Measurements from ENCODE around the gene APOL1. TPM values are rescaled to one million over a fixed set of nuclear protein-coding genes. Genes with fewer than 3 reads are reported as not detected.

Gene APOL1
- total and polyA plus RNA-seq, 2 donors (not counting 3 experiments of a cell fraction or from before 2014, with no cell fraction given) = 8.2 to 14.1 TPM

- Histone ChIP-seq H4K20me1 (replicated peaks; ENCODE audit: control insufficient read depth, extremely low read depth, insufficient read depth, low read length) (peaks cover under 1% of the 10 kb centered on the region), H2AFZ (ENCODE audit: low read depth, low read length) (no peak overlapping the region), H3K79me2 (ENCODE audit: control insufficient read depth, insufficient read depth, low read length) (peaks cover 69% of the 10 kb centered on the region), H3K36me3 (ENCODE audit: control insufficient read depth in 2 of 2, extremely low read depth in 1 of 2, insufficient read depth in 2 of 2, low read length in 2 of 2) (peaks cover 64 to 65% of the 10 kb centered on the region in 2 experiments), H3K9me3 (replicated peaks; ENCODE audit: control insufficient read depth, insufficient read depth, low read length) (no peaks in the 10 kb centered on the region), H3K27ac (ENCODE audit: insufficient read depth, low read depth, low read length) (peak overlapping the region; percentile 65), H3K9me1 (replicated peaks; ENCODE audit: control insufficient read depth, extremely low read depth, insufficient read depth, low read length) (no peaks in the 10 kb centered on the region), H3K4me1 (ENCODE audit: control insufficient read depth, extremely low read depth, insufficient read depth, low read length) (peaks cover 25% of the 10 kb centered on the region), H3K4me3 (replicated peaks in 1 of 3; ENCODE audit: insufficient read depth in 1 of 3, low read depth in 1 of 3, low read length in 3 of 3) (no peak overlapping the region), H3K9ac (replicated peaks; ENCODE audit: extremely low read depth, insufficient read depth, low read length) (peak overlapping the region; percentile 35), H3K27me3 (ENCODE audit: control insufficient read depth in 2 of 2, insufficient read depth in 2 of 2, low read length in 2 of 2) (no peaks in the 10 kb centered on the region), H3K4me2 (ENCODE audit: insufficient read depth, low read length) (no peak overlapping the region)
- dilution Hi-C loops (cut with MboI; ENCODE audit: extremely low pct_ligation_motif_present, low sequenced_read_pairs) (no loop called here), intact Hi-C loops (cut with micrococcal nuclease) (loop anchor here (1.0 kb wide), 1 partner anchor 14 kb away; no protein-coding TSS in a partner anchor)
- POLR2A ChIA-PET = interaction anchor here (1.2 to 1.6 kb wide), 2 partner anchors 13 to 155 kb away, joined by 3 to 4 read pairs; no protein-coding TSS in a partner anchor
- FAIRE-seq (peak; percentile 62), DNase-seq (ENCODE audit: low read depth, low spot score) (peak; percentile 86)
- CTCF ChIA-PET = interaction anchor here (1.1 to 2.7 kb wide), 4 partner anchors 14 to 172 kb away, joined by 3 to 23 read pairs (median 4); no protein-coding TSS in a partner anchor
- no peak for TF ChIP-seq FOS (IDR thresholded peaks at IDR 0.05; ENCODE audit: borderline replicate concordance, insufficient read depth, low read length)
- TF ChIP-seq POLR2AphosphoS5 (IDR thresholded peaks at IDR 0.05; ENCODE audit: insufficient read depth, low read depth, low read length) = peak; percentile 62
- no TSS peak for BruUV-seq (replicated peaks)
Measured at GRCh38 chr22:36315325-36315724, 62.4 kb downstream of the APOL1 start.

GRCh38 chr22:36316419-36316818 is 63.5 kb downstream of the APOL1 start:
- no peak for DNase-seq (ENCODE audit: low read depth, low spot score)
- dilution Hi-C loops (cut with MboI; ENCODE audit: extremely low pct_ligation_motif_present, low sequenced_read_pairs) = no loop called here
- peaks cover 67% of the 10 kb centered on the region for H3K79me2 ChIP-seq (ENCODE audit: control insufficient read depth, insufficient read depth, low read length)
- no peaks in the 10 kb centered on the region for H3K9me3 ChIP-seq (replicated peaks; ENCODE audit: control insufficient read depth, insufficient read depth, low read length)
- FAIRE-seq = no peak
- H3K27me3 ChIP-seq (ENCODE audit: control insufficient read depth in 2 of 2, insufficient read depth in 2 of 2, low read length in 2 of 2) = no peaks in the 10 kb centered on the region
- intact Hi-C loops (cut with micrococcal nuclease) = no loop called here
- H3K36me3 ChIP-seq (ENCODE audit: control insufficient read depth in 2 of 2, extremely low read depth in 1 of 2, insufficient read depth in 2 of 2, low read length in 2 of 2) = peaks cover 60 to 62% of the 10 kb centered on the region in 2 experiments
- no peak overlapping the region for H3K4me3 ChIP-seq (replicated peaks in 1 of 3; ENCODE audit: insufficient read depth in 1 of 3, low read depth in 1 of 3, low read length in 3 of 3)
- H3K4me1 ChIP-seq (ENCODE audit: control insufficient read depth, extremely low read depth, insufficient read depth, low read length) = peaks cover 28% of the 10 kb centered on the region
- ChIA-PET POLR2A (interaction anchor here (0.7 kb wide), 1 partner anchor 23 kb away, joined by 4 read pairs; no protein-coding TSS in a partner anchor), CTCF (interaction anchor here (0.6 to 2.7 kb wide), 4 partner anchors 18 to 170 kb away, joined by 3 to 23 read pairs (median 5); no protein-coding TSS in a partner anchor)
- BruUV-seq (replicated peaks) = no TSS peak
- no peak overlapping the region for H3K4me2 ChIP-seq (ENCODE audit: insufficient read depth, low read length)
- TF ChIP-seq POLR2AphosphoS5 (IDR thresholded peaks at IDR 0.05; ENCODE audit: insufficient read depth, low read depth, low read length) (peak; percentile 3), FOS (IDR thresholded peaks at IDR 0.05; ENCODE audit: borderline replicate concordance, insufficient read depth, low read length) (no peak)
- TF ChIP-seq, protein P1, sequence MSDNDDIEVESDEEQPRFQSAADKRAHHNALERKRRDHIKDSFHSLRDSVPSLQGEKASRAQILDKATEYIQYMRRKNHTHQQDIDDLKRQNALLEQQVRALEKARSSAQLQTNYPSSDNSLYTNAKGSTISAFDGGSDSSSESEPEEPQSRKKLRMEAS (IDR thresholded peaks at IDR 0.05; ENCODE audit: insufficient read depth, insufficient read length) = no peak
- H4K20me1 ChIP-seq (replicated peaks; ENCODE audit: control insufficient read depth, extremely low read depth, insufficient read depth, low read length) = no peaks in the 10 kb centered on the region
- H2AFZ ChIP-seq (ENCODE audit: low read depth, low read length) = no peak overlapping the region
- H3K27ac ChIP-seq (ENCODE audit: insufficient read depth, low read depth, low read length) = peak overlapping the region; percentile 38
- H3K9me1 ChIP-seq (replicated peaks; ENCODE audit: control insufficient read depth, extremely low read depth, insufficient read depth, low read length) = no peaks in the 10 kb centered on the region
- no peak overlapping the region for H3K9ac ChIP-seq (replicated peaks; ENCODE audit: extremely low read depth, insufficient read depth, low read length)

Small RNA genes within 50 kb of the gene (microRNA-seq; reads per million reads assigned to microRNA genes)
- 1.9 reads per million for gene MIR6819 (ENCODE audit: borderline number of aligned reads, borderline replicate concordance)

Small RNA genes within 50 kb of the gene (small RNA-seq; reads per million reads assigned to genes)
- not detected for gene MIR6819 (ENCODE audit: insufficient read depth, insufficient read length, low read depth, low replicate concordance)

Other genes starting within 250 kb of the APOL1 start
- 125 and 129 TPM in 2 replicates for gene RBFOX2, start 224.3 kb upstream of the APOL1 start, total RNA-seq
- 142 and 153 TPM in 2 replicates for gene RBFOX2, start 224.3 kb upstream of the APOL1 start, polyA plus RNA-seq
- 15.4 and 36.9 TPM in 2 replicates for gene APOL3, start 92.4 kb upstream of the APOL1 start, total RNA-seq
- 16.6 and 17.9 TPM in 2 replicates for gene APOL3, start 92.4 kb upstream of the APOL1 start, polyA plus RNA-seq
- 0.97 and 2.6 TPM in 2 replicates for gene APOL4, start 51.3 kb upstream of the APOL1 start, total RNA-seq
- 0.25 and 0.33 TPM in 2 replicates for gene APOL4, start 51.3 kb upstream of the APOL1 start, polyA plus RNA-seq
- 37.6 and 41.9 TPM in 2 replicates for gene APOL2, start 13.6 kb upstream of the APOL1 start, total RNA-seq
- 16.9 and 17.8 TPM in 2 replicates for gene APOL2, start 13.6 kb upstream of the APOL1 start, polyA plus RNA-seq
- 1,331 and 1,413 TPM in 2 replicates for gene MYH9, start 134.8 kb downstream of the APOL1 start, total RNA-seq
- 157 and 188 TPM in 2 replicates for gene MYH9, start 134.8 kb downstream of the APOL1 start, polyA plus RNA-seq
- 74.3 and 75.9 TPM in 2 replicates for gene TXN2, start 228.5 kb downstream of the APOL1 start, total RNA-seq
- 170 and 183 TPM in 2 replicates for gene TXN2, start 228.5 kb downstream of the APOL1 start, polyA plus RNA-seq